ENCODE data around the gene CWC27.
A peak's percentile ranks its signal among the peaks of the same experiment; 100 is the strongest.

CWC27 gene

DNA sequence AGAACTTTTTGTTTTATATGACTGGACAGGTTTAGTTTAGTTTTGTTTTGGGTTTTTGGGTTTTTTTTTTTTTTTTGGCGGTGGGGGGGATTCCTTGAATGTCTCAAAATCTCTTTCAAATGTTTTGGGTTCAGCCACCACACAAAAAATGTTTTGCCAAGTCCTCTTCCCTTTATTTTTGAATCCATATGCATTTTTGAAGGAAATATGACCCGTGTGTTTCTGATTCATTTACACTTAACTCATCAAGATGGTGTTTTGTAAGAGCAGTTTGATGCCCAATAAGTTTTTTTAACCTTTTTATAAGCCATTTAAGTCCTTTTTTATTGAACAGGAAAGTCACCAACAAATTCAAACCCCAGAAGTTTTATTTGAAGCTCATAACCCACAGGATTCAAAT lies 209.8 kb downstream of the CWC27 start:
- no peak for DNase-seq (ENCODE audit: low read depth in 2 of 2)

DNA sequence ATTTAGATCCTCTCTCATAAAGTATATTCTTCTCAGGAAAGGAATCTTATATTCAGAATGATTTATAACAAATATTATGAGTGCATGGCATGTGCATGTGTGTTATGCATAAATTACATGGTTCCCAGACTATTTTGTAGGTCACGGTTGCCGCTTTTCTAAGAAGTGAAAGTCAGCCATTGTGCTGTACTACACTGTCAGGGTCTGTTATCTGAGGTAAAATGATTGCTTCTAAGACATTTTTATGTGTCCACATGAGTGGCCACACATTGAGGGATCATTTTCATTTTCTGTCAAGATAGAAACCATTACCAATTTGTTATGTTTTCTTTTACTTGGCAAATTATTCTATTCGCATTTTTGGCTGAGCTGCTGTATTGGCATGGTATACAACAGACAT lies 210.8 kb downstream of the CWC27 start:
- no peak for DNase-seq (ENCODE audit: low read depth in 2 of 2)

DNA sequence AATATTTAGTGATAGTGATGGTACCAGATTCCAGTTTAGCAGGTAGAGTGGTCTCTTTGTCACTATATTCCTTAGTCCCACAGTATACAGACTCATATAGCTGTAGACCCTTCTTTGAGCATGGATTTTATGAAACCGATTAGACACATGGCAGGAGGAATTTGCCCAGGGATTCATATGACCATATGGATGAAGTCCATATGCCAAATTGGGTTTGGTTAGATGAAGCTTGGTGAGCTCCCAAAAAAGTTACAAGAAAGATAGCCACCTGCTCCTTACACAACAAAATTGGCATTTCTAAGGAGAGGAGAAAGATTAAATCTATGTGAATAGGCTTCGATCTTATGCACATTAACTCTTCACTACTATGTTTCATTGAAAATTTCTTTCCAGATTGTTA lies 211.4 kb downstream of the CWC27 start:
- no peak for DNase-seq (ENCODE audit: low read depth in 2 of 2)

DNA sequence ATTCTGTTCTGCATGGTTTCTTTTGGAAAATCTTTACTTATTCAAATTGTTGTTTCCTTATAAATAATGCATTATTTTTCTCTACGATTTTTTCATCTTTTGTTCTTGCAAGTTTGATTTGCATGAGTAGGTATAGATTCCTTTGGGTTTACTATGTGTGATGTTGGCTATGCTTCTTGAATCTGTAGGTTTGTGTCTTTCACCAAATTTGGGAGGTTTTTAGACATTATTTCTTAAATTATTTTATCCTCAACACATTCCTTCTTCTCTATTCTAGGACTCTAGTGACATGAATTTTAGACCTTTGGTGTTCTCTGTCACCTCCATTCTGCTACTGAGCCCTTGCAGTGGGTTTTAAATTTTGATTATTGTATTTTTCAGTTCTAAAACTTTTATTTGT lies 219.0 kb downstream of the CWC27 start:
- no peak for DNase-seq (ENCODE audit: low read depth in 2 of 2)

DNA sequence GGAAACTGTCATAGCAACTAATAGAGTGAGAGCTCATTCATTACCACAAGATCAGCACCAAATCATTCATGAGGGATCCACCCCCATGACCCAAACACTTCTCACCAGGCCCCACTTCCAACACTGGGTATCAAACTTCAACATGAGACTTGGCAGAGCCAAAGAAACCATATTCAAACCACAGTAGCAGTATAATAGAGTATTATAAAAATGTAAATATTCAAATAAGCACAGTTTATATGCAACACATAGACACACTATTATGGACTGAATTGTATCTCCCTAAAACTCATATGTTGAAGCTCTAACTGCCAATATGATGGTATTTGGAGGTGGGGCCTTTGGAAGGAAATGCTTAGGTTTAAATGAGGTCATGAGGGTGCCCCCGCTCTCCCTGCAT lies 240.5 kb downstream of the CWC27 start:
- DNase-seq (ENCODE audit: low read depth in 2 of 2), result no peak

DNA sequence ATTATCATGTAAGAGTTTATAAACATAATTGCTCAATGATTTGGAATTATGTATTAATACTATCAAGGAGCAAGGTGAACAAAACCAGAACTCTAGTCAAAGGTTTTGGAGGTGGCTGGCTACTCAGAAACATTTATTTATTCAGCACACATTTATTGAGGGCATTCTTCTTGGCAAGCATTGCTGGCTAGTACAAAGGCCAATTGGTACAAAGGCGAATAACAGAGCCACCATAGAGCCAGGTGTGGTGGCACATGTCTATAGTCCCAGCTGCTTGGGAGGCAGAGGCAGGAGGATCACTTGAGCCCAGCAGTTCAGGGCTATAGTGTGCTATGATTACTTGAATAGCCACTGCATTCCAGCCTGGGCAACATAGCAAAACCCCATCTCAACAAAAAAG lies 242.1 kb downstream of the CWC27 start:
- no peak for DNase-seq (ENCODE audit: low read depth in 2 of 2)

DNA sequence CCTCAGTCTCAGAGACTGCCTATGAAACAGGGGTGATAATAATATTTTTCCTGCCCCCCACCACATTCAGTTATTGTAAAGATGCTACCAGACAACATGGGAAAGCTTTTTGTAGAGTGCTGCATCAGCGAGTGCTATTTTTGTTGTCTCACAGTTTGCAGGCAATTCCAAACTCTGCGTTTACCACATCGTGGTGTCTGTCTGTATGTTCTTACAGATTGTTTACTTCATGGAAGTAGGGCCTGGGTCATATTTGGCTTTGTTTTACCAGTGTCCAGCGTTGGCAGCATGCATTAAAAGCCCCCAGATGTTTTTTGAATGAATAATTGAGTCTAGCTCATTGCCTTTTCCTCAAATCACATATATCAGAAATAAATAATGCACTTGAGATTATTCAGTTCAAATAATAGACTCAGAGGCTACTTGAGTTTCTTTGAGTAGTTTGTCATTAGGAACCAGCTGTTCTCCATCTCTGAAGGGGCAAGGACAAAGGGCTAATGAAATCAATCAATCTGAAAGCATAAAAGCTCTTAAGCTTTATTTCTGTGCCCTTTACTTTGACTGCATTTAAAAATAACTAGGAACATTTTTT lies 243.7 kb downstream of the CWC27 start:
- no peak for DNase-seq (ENCODE audit: low read depth in 2 of 2)

DNA sequence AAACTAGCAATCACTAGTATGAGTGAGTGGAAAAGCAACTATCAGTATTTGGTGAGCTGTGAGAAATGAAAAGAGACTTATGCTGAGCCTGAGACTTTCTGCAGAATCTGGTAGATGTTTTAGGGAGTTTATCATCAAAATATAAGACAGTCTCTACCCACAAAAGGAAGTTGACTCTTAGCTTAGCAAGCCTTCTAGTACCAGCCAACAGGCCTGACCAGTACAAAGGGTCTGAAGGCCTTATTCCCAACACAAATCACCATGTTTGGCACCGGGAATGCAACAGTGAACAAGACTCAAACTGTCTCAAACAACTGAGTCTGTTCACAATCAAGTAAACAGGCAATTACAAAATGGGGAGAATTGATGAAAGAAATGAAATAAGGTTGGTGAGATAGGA lies 244.4 kb downstream of the CWC27 start:
- DNase-seq (ENCODE audit: low read depth in 2 of 2), result no peak

DNA sequence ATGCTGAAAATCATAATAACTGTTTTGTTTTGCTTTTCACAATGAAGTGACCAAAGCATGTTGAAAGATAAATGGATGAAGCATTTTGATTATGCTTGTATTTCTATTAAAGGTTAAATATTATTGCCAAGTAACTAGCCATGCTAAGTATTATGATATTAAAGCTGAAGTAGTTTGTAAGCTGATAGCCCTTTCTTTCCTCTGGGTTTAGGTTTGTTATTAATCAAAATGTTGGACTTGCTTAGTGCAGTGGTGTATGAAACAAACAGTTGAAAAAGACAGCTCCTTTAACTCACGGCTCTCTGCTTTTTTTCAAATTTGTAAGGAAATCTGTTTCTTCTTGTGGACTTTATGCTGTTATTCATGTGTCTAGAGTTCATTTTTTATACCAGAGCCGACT lies 246.0 kb downstream of the CWC27 start:
- DNase-seq (ENCODE audit: low read depth in 2 of 2), result no peak

DNA sequence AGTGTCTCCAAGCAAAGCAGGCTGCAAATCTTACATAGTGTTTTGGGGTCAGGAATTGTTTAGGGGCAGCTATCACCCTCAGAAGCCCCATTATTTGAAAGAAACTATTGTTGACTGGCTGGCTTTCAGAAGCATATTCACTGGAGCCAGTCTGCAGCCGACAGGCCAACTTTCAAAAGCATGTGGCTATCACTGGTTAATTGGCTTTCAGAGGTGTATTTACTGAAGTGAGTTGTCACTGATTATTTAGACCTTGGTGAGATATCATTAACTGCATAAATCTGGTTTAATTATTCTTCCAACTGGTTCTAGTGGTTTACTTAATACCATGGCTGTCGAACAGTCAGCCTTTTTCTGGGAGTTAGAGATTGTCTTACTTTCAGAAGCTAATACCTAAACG lies 247.0 kb downstream of the CWC27 start:
- DNase-seq (ENCODE audit: low read depth in 2 of 2), result no peak

DNA sequence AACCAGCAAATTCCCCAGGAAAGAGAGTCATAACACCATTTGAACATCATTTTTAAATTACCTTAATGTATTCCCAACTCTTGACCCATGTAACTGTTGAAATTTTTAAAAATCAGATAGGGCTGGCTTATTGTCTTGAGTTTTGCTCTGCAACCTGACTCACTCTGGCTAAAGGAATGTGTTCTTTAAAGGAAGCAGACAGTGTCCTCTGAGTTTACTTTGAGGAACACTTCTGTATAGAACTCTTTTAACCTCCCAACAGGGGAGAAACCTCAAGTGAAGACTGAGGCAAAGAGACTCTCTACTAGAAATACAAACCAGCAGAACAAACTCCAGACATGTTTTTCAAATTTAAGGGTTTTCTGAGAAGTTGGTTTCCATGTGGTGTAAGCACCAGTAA lies 248.9 kb downstream of the CWC27 start:
- DNase-seq (ENCODE audit: low read depth in 2 of 2), result no peak

DNA sequence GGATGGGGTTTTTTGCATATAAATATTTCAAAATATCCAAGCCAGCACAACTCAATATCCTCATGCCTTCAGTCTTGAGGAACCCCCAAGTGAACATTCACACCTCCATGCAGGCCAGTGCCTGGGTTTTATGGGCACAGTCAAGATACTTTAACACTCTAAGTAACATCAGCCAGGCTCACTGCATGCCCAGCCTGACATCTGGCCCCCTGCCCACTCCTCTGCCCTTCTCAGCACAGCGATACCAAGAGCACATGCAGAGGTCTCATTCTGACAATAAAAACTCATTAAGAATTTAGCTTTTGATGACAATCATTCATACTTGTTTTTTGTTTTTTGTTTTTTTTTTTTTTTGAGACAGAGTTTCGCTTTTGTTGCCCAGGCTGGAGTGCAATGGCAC lies 250.0 kb downstream of the CWC27 start:
- DNase-seq (ENCODE audit: low read depth in 2 of 2), result no peak

DNA sequence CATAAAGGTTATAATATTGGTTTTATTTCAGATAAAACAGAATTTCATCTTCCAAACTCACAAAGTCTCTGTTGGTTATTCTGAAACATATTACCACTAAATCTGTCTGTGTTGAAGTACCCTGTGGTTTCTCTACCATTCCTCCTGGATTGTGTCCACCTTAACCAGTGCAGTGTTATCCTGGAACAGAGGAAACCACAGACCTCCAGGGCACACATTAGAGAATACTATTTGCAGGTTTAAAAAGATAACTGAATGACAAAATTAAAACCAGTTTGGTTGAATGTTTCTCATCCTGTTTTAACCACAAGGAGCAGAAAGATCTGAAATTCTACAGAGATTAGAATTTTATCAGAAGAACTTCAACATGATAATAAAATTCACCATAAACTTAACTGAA lies 251.8 kb downstream of the CWC27 start:
- DNase-seq (ENCODE audit: low read depth in 2 of 2), result peak; percentile 66 to 70

DNA sequence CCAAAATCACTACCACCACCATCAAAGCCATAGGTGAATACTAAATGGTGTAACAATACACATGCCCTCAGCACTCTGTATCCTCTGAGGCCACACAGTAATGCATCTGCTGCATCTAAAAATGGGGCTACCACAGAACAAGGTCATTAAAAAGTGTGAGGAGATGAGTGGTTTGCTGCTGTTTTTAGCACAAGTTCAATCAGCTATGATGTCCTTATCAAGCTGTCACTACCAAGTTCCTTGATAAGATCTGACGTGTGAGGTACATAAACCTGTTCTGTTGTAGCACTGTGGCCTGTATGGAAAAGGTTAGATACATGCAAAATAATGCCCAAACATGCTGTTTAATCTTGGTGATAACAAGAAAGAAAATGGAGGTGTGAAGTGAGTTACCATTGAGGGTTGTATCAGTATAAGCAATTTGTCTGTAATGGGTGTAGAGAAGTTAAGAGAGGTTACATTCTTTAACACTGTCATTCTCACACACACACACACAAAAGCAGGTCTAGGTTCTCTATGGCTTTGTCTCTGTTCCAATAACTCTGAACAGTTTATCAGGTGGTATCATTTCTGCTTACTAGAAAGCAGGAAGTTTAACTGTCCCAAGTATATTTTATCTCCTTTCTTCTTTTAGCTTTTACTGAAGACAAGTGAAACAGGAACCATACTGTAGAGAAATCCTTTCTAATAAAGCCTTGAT lies 252.9 kb downstream of the CWC27 start:
- no peak for DNase-seq (ENCODE audit: low read depth in 2 of 2)

DNA sequence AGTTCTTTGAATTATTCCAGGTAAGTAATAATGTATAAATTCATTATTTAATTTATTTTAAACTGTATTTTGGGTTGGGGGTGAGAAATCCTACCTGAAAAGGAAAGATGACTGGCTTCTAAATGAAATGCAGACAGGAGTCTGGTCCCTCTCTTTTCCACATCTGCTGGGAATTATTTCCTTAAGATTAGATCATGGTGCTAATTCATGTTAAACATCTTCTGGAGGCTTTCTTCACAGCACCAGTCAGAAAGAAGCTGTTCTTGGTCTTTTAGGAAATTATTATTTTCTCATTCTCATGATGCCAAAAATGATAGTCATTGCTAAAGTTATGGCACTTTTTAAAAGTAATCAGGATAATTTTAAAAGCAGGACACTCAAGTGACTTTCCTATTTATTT lies 254.2 kb downstream of the CWC27 start:
- DNase-seq (ENCODE audit: low read depth in 2 of 2), result no peak

DNA sequence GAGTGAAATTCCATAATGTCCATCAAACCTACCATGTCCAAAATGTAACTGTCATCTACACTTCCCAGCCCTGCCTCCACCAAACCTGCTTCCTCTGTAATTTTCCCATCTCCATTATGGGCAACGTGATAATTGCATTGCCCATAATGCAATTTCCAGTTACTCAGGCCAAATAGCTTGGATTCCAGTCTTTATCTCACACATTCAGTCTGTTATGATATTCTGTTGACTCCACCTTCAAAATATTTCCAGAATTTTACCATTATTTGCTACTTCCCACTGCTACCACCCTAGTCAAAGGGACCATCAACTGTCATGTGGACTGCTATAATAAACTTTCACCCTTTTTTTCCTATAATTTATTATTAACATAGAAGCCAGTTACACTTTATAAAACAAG lies 256.0 kb downstream of the CWC27 start:
- DNase-seq (ENCODE audit: low read depth in 2 of 2), result no peak

DNA sequence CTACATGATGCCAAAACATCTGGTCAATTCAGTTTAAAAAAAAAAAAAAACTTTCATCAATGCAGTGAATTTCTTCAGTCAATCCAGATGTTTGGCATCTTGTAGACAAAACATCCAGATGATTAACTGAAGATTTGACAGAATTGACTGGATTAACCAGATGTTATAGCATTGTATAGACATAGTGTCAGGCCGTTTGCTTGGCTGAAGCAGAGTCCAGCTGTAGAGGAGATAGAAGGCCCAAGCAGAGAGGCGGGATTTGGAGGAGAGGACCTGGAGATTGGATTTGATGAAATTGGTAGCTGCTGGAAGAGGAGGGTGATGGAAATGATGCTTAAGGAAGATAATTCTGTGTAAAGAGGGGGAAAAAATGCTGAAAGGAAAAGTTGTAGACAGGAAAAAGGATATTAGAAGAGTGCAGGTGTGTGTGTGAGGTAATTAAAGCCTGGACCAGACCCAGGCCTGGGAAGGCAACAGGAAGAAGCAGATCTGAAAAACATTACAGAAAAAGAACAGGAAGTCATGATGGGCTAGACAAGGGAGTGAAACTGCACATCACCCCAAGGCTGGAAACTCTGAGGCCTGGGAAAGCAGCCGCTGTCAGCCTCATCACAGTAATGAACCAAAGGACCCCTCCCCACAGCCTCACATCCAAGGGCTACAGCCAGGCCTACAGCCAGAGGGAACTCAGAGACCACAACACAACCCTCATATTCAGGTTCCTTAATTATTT lies 258.3 kb downstream of the CWC27 start:
- no peak for DNase-seq (ENCODE audit: low read depth in 2 of 2)

DNA sequence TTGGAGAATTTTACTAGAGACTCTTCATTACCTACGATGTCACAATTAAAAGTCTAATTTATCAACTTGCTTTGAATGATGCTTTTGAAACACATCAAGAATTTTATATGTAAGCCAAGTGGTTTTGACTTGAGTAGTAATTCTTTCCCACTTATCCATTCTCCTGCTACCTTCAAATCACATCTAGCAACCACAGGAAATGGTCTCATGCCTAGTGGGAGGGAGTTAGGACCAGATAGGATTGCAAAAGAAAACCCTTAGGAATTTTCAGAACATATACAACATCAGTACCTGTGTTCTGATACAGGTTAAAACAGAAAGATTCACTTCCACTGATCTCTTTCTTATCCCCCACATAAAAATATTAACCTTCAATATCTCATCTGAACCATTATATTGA lies 260.4 kb downstream of the CWC27 start:
- no peak for DNase-seq (ENCODE audit: low read depth in 2 of 2)

DNA sequence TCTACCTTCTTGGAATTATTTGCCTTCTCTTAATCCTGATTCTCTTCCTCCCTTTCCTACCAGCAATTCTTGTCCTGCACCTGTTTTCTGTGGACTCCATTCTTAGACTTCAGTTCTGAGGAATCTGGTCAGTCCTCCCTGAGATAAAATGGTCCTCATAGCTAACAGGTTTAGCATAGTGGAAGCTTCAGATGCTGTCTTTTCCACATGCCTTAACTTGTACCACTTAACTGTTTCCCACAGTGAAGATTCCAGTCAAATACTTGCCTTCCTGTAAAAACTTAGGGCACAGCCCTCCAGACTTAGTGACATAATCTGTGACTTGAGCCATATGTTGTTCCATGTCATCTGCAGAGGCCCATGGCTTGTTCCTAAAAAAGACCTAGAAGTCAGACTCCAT lies 261.3 kb downstream of the CWC27 start:
- no peak for DNase-seq (ENCODE audit: low read depth in 2 of 2)

DNA sequence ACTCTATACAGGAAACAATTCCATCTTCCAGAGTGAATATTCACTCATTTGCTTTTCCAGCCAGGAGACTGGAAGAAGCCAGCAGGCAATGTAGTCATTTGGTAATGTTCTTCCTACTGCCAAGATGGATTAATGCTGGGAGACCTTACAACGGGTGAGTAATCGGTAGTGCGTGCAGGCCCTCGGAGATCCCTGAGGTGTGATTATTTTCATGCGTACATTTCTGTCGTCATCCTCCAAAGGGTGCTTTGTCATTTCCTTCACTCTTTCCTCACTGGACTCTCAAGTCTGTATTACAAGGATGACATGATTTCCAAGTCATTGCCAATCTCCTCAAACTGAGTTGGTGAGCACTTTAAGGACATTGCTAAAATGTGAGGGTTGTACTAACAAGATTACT lies 263.5 kb downstream of the CWC27 start:
- peak; percentile 77 to 79 for DNase-seq (ENCODE audit: low read depth in 2 of 2)

DNA sequence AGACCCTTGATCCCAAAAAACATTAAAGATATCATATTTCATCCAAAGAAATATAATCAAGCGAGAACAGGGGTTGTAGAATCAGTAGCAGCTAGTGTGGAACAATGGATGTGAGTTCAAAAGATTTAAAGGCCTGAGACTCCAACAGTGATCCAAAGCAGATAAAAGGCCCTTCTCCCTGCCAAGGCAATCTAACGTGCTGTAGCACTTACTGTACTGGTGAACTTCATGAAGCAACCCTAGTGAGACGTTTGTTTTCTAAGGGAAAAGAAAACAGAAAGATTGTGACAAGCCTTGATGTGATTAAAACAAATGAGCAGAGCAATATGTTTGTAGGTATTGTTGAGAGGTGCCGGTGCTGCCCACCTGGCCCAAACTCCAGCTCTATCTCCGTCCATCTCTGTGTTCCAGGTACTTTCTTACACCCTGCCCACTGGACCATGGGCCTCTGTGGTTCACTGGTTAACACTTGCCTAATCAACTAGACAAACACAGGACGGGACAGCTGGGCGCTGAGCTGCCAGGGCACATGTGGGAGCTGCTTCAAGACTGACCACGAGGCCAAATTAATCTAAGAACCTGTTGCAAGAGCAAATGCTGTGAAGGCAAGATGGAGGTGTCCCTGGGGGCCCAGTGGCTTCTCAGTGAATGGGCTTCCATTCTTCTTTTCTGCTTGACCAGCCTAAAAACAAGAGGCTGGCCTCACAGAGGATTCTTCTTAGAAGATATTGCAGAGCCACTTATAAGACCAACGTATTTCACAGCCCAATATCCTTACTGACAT lies 265.5 kb downstream of the CWC27 start:
- DNase-seq (ENCODE audit: low read depth in 2 of 2), result no peak

DNA sequence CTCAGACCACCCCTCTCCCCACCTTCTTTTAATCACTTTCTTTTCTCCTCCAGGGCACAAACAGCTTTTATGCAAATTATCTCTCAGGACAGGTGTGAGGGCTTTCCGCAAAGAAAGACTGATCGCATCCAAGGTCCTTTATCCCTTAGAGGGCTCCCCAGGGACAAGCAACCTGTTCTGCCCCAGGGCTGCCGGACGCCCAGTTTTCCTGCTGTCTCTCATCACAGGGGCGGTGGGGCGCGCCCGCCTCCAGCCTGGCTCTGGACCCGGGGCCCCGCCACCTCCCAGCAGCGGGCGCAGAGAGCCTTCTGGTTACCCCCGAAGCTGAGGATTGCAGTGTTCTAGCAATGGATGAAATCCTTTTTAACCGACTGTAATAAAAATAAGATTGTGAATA lies 266.1 kb downstream of the CWC27 start:
- DNase-seq (ENCODE audit: low read depth in 2 of 2), result no peak
